ENCODE measurements around the gene CHST11. TPM values are rescaled to one million over a fixed set of nuclear protein-coding genes. Genes with fewer than 3 reads are reported as not detected.

Gene CHST11
- total and polyA plus RNA-seq, 2 of the 4 experiments (the other 2 are of a cell fraction) = 1.4 to 2.7 TPM

DNA sequence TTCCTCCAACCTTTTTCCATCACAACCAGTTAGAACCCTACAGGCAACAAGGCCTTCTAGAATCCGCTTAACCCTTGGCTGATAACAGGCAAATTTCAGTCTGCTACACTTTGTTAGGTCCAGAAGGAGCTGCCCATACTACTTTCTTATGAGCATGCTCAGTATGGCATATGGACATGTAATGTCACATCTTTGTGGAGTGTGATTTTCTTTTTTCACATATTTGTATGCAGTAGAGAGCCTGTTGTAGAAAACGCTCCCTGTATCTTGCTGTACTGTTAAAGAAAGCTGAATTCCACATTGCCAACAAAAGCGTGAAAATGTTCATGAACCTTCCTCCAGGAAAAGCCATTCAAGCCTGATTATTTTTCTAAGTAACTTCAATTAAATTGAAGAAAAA is 304.9 kb downstream of the CHST11 start:
- peaks cover 3% of the 10 kb centered on the region; the same call in 1 of the 2 replicates for H3K9me1 ChIP-seq (ENCODE audit: insufficient read depth, low read length)
- no peak for DNase-seq
- H2AFZ ChIP-seq (replicated peaks; ENCODE audit: low read length, poor library complexity) = no peak overlapping the region
- no CpG with 5 or more reads among the region's 3 CpGs for WGBS, 2 experiments (ENCODE audit: extremely low coverage in 2 of 2, insufficient read length in 1 of 2)
- H3K9ac ChIP-seq (ENCODE audit: low read depth, low read length) = no peak overlapping the region
- BruUV-seq (replicated peaks) = no TSS peak
- no peak overlapping the region for H2AK5ac ChIP-seq (ENCODE audit: low read depth, low read length)
- H2BK15ac ChIP-seq (ENCODE audit: low read depth, low read length) = no peak overlapping the region
- H3K4me3 ChIP-seq (ENCODE audit: insufficient read depth, low read depth, low read length) = no peak overlapping the region
- dilution Hi-C loops (cut with HindIII; ENCODE audit: low sequenced_read_pairs, unreplicated experiment) = no loop called here
- CTCF ChIA-PET = interaction anchor here (1.0 kb wide), 1 partner anchor 10 kb away, joined by 3 read pairs; no protein-coding TSS in a partner anchor
- H3K56ac ChIP-seq (ENCODE audit: extremely low read depth, insufficient read depth, low read length) = no peak overlapping the region
- H2BK5ac ChIP-seq (ENCODE audit: low read depth, low read length, poor library complexity, severe bottlenecking) = no peak overlapping the region
- H4K20me1 ChIP-seq (ENCODE audit: insufficient read depth, low read length) = no peaks in the 10 kb centered on the region
- H2AK9ac ChIP-seq (replicated peaks; ENCODE audit: low read depth, low read length, poor library complexity) = no peak overlapping the region
- H3K18ac ChIP-seq (ENCODE audit: low read depth, low read length) = no peak overlapping the region
- no peak overlapping the region for H3K27ac ChIP-seq (ENCODE audit: insufficient read depth, low read length)
- no peak overlapping the region for H3K4me2 ChIP-seq (ENCODE audit: low read depth, low read length)
- no peak overlapping the region for H4K8ac ChIP-seq (ENCODE audit: low read depth in 2 of 2, low read length in 2 of 2)
- POLR2A ChIA-PET (ENCODE audit: unreplicated experiment) = no interaction called here
- H3K4ac ChIP-seq (ENCODE audit: low read depth, low read length) = no peak overlapping the region
- H3K9me3 ChIP-seq (ENCODE audit: control insufficient read depth, insufficient read depth, low read length) = no peaks in the 10 kb centered on the region
- H4K91ac ChIP-seq (ENCODE audit: insufficient read depth, low read depth, low read length) = no peak overlapping the region
- peaks cover 6% of the 10 kb centered on the region for H3K27me3 ChIP-seq (ENCODE audit: control insufficient read depth, insufficient read depth, low read length)
- no peak overlapping the region for H4K5ac ChIP-seq (ENCODE audit: low read depth, low read length)
- intact Hi-C loops (cut with micrococcal nuclease) = no loop called here
- no peak overlapping the region for H3K14ac ChIP-seq (replicated peaks; ENCODE audit: low read depth, low read length)
- in situ Hi-C loops (cut with MboI; ENCODE audit: low sequenced_read_pairs) = no loop called here
- no peak for ATAC-seq (ENCODE audit: low read depth)
- no peak overlapping the region for H3K23ac ChIP-seq (ENCODE audit: low read depth, low read length)
- H3K4me1 ChIP-seq (ENCODE audit: control insufficient read depth, insufficient read depth, low read length) = no peaks in the 10 kb centered on the region
- H2BK120ac ChIP-seq (ENCODE audit: low read depth, low read length) = no peak overlapping the region
- no peak for TF ChIP-seq SMC3 (IDR thresholded peaks at IDR 0.05; ENCODE audit: low read depth, low read length)
- TF ChIP-seq RAD21 (IDR thresholded peaks at IDR 0.05; ENCODE audit: low read length) = no peak
- no peak for TF ChIP-seq NFE2L2 (IDR thresholded peaks at IDR 0.05; ENCODE audit: low read depth, low read length)
- TF ChIP-seq RFX5 (IDR thresholded peaks at IDR 0.05; ENCODE audit: low read depth, low read length) = no peak
- TF ChIP-seq, protein P1, sequence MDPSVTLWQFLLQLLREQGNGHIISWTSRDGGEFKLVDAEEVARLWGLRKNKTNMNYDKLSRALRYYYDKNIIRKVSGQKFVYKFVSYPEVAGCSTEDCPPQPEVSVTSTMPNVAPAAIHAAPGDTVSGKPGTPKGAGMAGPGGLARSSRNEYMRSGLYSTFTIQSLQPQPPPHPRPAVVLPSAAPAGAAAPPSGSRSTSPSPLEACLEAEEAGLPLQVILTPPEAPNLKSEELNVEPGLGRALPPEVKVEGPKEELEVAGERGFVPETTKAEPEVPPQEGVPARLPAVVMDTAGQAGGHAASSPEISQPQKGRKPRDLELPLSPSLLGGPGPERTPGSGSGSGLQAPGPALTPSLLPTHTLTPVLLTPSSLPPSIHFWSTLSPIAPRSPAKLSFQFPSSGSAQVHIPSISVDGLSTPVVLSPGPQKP (IDR thresholded peaks at IDR 0.05; ENCODE audit: borderline replicate concordance, low read depth, low read length) = no peak
- no peak for TF ChIP-seq CHD1 (IDR thresholded peaks at IDR 0.05; ENCODE audit: low read depth, low read length)
- H3K36me3 ChIP-seq (ENCODE audit: control insufficient read depth, insufficient read depth, low read length) = no peaks in the 10 kb centered on the region
- H2BK20ac ChIP-seq (ENCODE audit: low read depth, low read length) = no peak overlapping the region
- H3K79me1 ChIP-seq (ENCODE audit: low read depth in 1 of 2, low read length in 2 of 2) = no peaks in the 10 kb centered on the region
